Islet precursor cell (in vitro differentiated cells): ENCODE measurements around the gene ZNF608.

Experiments
- DNase-seq: peaks from one replicate; pipeline ENCODE4 v3.0.0-alpha.2; 2018

Gene ZNF608

GRCh38 chr5:124738681-124739633, 7.5 kb downstream of the ZNF608 start:
- DNase-seq, result peak; percentile 97

DNA sequence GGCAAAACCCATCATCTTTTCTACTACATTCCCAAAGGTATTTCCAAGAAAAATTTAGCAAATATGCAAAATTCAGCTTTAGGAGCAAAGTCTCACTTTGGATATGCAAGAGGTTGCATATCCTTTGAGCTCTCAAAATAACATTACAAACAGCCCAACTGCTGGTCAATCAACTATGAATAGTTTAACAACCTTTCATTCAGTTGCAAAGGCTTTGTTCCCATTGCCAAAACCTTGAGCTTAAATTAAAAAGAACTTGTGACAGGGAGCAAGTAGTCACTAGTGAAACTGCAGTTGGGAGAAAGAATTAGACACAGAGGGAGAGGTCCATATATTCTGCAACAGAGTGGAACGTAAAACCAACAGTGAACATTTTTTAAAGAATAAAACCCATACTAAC, 8.8 kb downstream of the ZNF608 start:
- DNase-seq, result no peak

DNA sequence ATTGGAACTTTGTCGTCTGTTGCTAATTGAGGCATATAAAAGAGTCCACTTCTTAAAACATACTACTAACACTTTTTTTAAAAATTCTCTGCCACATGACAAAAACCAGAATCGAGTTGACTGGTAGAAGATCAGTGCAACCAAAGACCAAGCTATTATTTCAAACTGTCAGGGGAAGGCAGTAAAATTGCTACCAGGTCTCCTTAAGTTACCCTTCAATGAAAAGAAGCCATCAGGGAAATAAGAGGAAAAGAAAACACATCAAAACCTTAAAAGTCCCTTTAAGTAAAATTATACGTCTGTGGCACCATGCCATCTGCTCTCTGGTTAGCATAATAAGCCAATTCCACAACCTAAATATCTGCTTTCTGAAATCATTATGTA, 9.6 kb downstream of the ZNF608 start:
- no peak for DNase-seq

GRCh38 chr5:124736082-124736804, 10.2 kb downstream of the ZNF608 start:
- DNase-seq, result no peak

DNA sequence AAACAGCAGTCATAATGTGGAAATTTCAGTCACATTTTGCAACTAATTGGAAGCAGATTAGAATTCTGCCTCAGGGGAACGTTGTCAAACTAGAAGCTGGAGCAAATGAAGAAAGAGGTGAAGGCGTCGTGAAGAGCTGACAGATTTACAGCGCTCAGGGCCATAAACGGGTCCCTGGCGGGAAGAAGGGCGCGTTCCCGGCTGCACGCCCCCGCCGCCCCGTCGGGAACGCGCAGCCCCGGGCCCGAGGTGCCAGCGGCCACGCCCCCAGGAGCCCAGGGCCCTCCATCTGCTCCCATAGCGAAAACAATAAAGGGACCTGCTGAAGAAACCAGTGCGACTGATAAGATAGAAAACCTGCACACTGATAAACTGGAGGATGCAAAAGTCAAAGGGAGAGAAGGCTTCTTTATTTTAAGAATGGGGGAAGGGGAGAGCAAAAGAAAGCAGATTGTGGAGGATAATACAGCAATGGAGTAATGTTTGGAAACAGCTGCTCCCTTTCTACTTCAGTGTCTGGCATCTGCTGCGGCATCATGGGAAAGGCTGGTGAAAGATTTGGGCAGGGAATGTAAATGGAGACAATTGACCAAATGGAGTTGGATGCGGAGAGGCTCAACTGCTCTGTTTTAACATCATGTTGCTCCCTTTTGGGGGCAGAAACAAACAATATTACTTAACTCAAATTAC, 11.1 kb downstream of the ZNF608 start:
- peak; percentile 89 for DNase-seq

GRCh38 chr5:124734574-124735168, 11.8 kb downstream of the ZNF608 start:
- DNase-seq, result no peak

- DNase-seq, result no peak
Measured at GRCh38 chr5:124733329-124733650, 13.1 kb downstream of the ZNF608 start.

GRCh38 chr5:124732428-124733328, 13.8 kb downstream of the ZNF608 start:
- no peak for DNase-seq

DNA sequence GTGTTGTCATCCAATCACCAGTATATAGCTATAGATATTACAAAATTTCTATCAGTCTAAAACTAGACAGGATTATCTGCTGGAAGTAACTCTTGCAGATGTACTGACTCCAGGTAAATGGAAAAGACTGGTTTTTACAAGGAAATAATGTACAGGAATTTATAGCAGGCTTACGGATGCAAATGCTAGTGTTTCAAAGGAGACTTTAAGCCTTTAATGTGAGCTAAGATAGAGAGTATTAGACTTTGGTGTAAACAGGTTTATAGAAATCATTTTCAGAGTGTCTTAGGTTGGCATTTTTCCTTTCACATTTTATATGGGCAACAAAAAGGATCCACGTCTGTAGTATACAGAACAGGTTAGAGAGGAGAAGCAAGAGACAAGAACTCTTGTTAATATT, 16.1 kb downstream of the ZNF608 start:
- DNase-seq, result no peak

DNA sequence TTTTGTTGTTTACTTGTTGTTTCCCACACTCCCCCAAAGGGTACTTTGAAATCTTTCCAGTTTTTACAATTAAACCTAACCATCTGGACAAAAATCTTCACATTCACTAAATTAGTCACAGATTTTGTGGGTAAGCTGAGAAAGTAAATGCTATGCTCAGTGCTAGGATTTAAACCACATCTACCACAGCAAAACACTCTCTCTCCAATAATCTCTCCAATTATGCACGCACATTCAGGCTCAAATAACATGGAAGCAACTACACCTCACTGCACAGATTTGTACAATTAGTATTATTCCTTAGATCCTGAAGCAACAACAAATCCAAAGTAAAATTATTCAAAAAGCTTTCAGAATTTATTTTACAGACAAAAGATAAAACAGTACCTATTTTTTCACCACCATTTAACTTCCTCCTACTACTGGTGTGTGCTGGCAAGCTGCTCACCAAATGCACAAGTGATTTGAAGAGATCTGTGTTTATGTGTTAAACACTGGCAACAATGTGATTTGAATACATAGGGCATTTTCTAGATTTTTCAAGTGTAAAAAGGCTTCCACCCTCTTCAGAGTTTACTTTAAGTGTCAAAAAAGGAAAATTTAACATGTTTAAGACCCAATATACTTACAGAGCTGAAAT, 16.6 kb downstream of the ZNF608 start:
- DNase-seq, result no peak

DNA sequence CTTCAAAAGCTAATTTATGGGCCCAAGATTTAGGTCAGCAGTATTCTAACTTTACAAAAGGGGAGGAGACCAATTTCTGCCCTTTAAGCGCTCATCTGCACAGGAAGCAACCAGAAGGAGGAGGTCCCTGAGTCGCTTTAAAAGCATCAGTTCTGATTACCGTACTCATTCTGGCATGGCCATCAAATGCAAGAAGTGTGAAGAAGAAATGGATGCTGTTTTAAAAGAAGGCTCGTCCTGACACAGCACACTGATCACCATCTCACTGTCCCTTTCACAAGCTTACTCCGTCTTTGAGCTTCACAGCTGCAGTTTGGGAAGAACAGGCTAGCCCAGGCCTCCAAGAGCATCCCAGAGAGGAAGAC, 17.5 kb downstream of the ZNF608 start:
- no peak for DNase-seq

DNA sequence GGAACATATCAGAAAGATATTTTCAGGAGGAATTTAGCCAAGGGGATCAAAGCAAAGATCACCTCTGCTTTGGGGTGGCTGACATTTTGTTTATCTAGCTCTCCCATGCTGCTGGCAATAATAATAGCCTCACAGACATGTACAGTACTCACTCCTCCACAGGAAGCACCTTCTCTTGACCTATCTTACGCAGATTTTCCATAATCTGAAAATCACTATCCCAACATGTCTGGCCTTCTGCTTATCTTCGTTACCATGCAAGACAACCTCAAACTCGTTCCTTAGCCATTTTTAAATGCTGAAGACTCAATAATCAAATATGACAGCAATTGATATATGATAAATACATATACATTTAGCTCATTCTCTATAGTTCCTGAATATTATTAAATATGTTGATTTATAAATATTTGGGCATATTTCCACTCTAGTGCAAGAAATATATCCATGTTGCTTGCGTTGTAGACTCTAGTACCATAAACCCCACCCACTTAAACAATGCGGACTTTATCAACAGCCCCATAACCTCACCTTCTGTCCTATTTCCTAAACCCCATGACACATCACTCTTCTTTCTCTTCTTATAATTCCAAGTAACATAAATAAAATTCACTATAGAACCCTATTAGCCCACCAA, 18.0 kb downstream of the ZNF608 start:
- DNase-seq, result no peak

DNA sequence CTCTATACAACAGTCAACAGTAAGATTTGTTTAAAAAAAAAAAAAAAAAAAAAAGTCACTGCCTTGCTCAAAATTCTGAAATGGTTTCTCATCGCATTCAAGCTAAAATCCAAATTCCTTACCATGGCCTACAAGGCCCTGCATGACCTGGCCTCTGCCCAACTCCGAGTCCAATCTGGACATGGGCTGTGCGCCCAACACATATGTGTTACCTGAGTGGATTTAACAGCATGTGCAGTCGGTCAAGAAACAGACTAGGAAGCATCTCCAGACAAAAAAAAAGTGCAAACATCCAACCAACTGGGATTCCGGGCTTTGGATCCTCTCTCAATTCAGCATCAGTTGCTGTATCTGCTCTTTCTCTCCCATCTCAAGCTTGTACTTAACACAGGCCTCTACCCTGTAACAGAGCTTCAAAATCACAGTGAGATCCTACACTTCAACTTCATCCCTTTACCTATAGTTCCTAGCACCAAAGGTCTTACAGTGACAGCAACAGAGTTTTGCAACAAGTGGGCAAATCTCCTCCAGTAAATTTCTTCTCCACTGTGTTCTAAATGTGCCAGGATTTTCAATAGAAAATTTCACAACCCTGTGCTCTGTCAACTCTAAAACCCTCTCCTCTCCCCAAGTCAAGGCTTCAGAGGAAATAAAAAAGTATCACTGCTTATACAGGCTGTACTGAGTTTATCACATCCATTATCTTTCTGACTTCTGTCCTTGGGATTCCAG, 19.6 kb downstream of the ZNF608 start:
- no peak for DNase-seq

- no peak for DNase-seq
Measured at GRCh38 chr5:124725622-124726258, 20.7 kb downstream of the ZNF608 start.

DNA sequence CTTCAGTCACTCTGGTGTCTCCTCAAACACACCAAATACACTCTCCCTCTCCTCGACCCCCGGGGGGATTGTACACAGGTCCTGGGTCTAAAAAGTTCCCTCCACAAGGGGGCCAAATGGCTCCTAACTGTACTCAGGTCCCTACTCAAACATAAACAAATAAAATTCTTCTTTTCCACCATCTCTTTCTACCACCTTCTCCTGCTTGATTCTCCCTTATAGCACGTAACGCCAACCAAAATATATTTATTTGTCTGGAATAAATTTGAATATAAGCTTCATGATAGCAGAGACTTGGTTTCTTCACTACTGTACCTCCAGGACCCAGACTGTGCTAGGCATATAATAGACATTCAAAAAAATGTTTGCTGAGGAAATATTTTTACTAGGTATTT, 21.4 kb downstream of the ZNF608 start:
- DNase-seq, result no peak

GRCh38 chr5:124724357-124725039, 21.9 kb downstream of the ZNF608 start:
- no peak for DNase-seq

DNA sequence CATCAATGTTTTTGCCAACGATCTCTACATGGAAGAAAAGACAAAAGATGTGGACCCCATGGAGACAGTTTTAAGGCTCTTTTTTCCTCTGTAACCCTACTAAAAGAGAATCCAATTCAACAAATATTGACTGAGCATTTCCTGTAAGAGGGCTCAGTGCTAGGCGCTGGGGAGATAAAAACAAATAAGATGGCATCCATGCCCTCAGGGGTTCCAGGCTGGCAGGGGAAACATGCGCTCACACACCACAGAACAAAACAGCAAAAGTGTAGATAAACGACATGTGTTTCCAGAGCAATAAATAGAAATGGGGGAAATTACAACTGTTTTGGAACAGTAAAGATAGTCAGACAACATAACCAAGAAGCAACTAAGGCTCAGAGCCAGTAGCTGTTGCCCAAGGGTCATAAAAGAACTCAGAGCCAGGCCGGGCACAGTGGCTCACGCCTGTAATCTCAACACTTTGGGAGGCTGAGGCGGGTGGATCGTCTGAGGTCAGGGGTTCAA, 25.2 kb downstream of the ZNF608 start:
- DNase-seq, result no peak

DNA sequence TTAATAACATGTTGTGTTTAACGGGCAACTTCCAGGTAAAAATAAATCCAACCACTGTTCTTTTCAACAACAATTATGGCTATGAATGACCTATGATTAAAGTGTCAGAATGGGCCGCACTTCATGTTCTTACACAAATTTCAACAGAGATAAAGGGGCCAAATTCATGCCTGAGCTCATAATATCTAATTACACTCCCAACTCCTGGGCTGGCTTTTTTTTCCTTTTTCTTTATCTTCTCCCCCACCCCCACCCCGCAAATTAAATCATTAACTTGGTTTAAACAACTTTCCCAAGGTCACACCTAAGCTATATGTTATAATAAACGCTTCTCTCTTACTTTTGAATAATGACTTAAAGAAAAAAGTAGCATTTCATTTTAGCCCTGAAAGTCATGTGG, 25.8 kb downstream of the ZNF608 start:
- no peak for DNase-seq
